ENCODE measurements around the gene ELL. TPM values are rescaled to one million over a fixed set of nuclear protein-coding genes. Genes with fewer than 3 reads are reported as not detected.

The ELL gene
- polyA plus RNA-seq, 1 of the 3 experiments (the other 2 are of a cell fraction) = 7.4 TPM

DNA sequence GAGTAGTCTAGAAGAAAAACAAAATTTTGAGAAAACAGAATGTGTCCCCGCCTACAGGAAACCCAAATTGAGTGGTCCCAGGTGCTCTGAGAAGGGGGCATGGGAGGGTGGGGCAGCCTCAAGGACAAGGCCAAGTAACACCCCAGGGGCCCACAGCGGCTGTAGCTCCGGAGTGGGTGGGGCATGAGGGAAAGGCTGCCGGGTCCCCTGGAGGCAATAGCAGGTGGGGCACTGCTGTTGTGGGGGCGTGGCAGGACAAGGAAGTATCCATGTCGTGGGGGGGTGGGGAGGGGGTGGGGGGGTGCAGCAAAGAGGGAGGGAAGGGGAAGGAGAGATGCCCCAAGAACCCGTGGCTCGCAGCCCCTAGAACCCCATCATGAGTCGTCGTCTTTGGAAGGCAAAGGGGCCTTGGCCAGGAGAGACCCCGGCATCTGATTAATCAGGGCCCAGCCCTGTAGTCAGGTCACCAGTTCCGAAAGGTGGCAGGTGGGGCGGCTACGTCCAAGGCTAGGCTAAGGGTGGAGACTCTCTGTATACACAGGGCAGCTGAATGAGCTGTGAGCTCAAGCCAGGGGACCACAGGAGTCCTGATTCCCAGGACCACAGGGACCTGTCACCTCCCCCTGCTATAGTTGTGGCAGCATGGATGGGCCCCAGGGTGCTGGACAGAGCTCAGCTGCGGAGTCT, 76.5 kb downstream of the ELL start (continued):
- TF ChIP-seq NRF1 (IDR thresholded peaks at IDR 0.05; ENCODE audit: low read depth, low read length) (no peak), MEF2A (IDR thresholded peaks at IDR 0.05; ENCODE audit: borderline replicate concordance, low read depth) (no peak), RXRA (IDR thresholded peaks at IDR 0.05; ENCODE audit: borderline replicate concordance, low read depth) (no peak), FOSL2 (IDR thresholded peaks at IDR 0.05; ENCODE audit: borderline replicate concordance, low read depth) (no peak)
- TF ChIP-seq, protein P1, sequence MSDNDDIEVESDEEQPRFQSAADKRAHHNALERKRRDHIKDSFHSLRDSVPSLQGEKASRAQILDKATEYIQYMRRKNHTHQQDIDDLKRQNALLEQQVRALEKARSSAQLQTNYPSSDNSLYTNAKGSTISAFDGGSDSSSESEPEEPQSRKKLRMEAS (IDR thresholded peaks at IDR 0.05; ENCODE audit: low read depth) = no peak

DNA sequence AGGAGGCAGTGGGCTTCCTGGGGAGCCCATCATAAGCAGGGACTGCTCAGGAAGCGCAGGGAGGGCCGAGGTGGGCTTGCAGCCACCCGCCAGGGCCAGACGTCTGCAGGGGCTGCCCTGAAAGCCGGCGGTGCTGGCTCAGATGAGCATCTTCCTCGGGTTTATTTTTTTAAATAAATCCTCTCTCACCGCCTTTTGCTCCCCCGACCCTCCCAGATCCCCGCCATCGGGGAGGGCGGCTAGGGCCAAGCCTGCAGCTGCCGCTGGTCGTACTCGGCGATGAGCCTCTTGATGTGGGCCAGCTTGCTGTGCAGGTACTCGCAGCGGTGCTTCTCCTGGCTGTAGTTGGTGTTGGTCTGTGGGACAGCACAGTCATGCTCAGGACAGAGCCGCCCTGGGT, 77.4 kb downstream of the ELL start:
- H4K20me1 ChIP-seq (ENCODE audit: insufficient read depth) = no peaks in the 10 kb centered on the region
- H3K4me2 ChIP-seq = no peak overlapping the region
- no peak for DNase-seq
- no peaks in the 10 kb centered on the region for H3K4me1 ChIP-seq (ENCODE audit: control insufficient read depth in 1 of 2, insufficient read depth in 2 of 2, low read depth in 1 of 2, low read length in 1 of 2)
- POLR2A ChIA-PET = no interaction called here
- no peaks in the 10 kb centered on the region for H3K9me3 ChIP-seq
- CTCF ChIA-PET = interaction anchor here (1.0 to 13.5 kb wide), 2 partner anchors 19 to 25 kb away, joined by 4 to 215 read pairs; no protein-coding TSS in a partner anchor
- 97% methylated on average over 19 of the region's 19 CpGs for WGBS (ENCODE audit: low lambda C conversion rate)
- H3K9me2 ChIP-seq = no peaks in the 10 kb centered on the region
- 0 out of 2 replicates have a peak, but pooled peaks cover 3% of the 10 kb centered on the region for H3K79me2 ChIP-seq (ENCODE audit: insufficient read depth)
- TF ChIP-seq, protein P2, sequence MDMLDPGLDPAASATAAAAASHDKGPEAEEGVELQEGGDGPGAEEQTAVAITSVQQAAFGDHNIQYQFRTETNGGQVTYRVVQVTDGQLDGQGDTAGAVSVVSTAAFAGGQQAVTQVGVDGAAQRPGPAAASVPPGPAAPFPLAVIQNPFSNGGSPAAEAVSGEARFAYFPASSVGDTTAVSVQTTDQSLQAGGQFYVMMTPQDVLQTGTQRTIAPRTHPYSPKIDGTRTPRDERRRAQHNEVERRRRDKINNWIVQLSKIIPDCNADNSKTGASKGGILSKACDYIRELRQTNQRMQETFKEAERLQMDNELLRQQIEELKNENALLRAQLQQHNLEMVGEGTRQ (IDR thresholded peaks at IDR 0.05; ENCODE audit: borderline replicate concordance, low read depth, low read length) = no peak
- TF ChIP-seq, protein P1 (IDR thresholded peaks at IDR 0.05; ENCODE audit: low read depth) = no peak
- H3K27ac ChIP-seq (ENCODE audit: low read depth in 2 of 2, low read length in 1 of 2) = no peak overlapping the region
- no peak overlapping the region for H3K9ac ChIP-seq
- H2AFZ ChIP-seq (ENCODE audit: low read depth) = no peak overlapping the region
- no peaks in the 10 kb centered on the region for H3K27me3 ChIP-seq (ENCODE audit: insufficient read depth)
- H3K4me3 ChIP-seq (ENCODE audit: low read depth in 2 of 2, low read length in 1 of 2) = no peak overlapping the region
- peaks cover 3 to 29% of the 10 kb centered on the region in 2 experiments for H3K36me3 ChIP-seq (replicated peaks in 1 of 2; ENCODE audit: control insufficient read depth in 1 of 2, insufficient read depth in 2 of 2, low read length in 1 of 2)
- H3F3A ChIP-seq (replicated peaks; ENCODE audit: insufficient read depth) = peaks cover 12% of the 10 kb centered on the region

DNA sequence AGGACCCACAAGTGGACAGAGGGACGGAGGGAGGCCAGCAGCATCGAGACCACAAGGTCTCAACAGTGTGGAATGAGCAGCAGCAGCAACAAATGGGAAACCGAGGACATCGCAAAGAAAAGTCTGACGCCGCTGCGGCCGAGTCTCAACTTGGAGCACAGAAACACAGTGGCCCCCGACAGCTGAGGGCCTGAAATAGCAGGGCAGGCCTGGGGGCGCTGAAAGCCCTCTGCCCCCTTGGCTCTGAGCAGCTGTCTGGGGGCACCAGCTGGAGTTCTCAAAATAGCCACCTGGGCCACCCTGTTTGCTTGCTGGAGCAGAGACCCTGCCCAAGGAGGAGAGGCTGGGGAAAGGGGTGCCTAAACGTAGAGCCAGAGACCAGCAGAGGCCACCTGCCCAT, 78.0 kb downstream of the ELL start:
- no peaks in the 10 kb centered on the region for H3K9me3 ChIP-seq
- H3K4me1 ChIP-seq (ENCODE audit: control insufficient read depth in 1 of 2, insufficient read depth in 2 of 2, low read depth in 1 of 2, low read length in 1 of 2) = no peaks in the 10 kb centered on the region
- ChIA-PET CTCF (interaction anchor here (1.0 to 13.5 kb wide), 2 partner anchors 20 to 145 kb away, joined by 4 to 215 read pairs; partner anchors contain the start of gene REX1BD), POLR2A (no interaction called here)
- H4K20me1 ChIP-seq (ENCODE audit: insufficient read depth) = no peaks in the 10 kb centered on the region
- TF ChIP-seq, protein P3, sequence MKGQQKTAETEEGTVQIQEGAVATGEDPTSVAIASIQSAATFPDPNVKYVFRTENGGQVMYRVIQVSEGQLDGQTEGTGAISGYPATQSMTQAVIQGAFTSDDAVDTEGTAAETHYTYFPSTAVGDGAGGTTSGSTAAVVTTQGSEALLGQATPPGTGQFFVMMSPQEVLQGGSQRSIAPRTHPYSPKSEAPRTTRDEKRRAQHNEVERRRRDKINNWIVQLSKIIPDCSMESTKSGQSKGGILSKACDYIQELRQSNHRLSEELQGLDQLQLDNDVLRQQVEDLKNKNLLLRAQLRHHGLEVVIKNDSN (IDR thresholded peaks at IDR 0.05; ENCODE audit: borderline replicate concordance, low read depth) = no peak
- H3K4me2 ChIP-seq = no peak overlapping the region
- 93% methylated on average over 9 of the region's 11 CpGs for WGBS (ENCODE audit: low lambda C conversion rate)
- no peak overlapping the region for H2AFZ ChIP-seq (ENCODE audit: low read depth)
- no peak overlapping the region for H3K27ac ChIP-seq (ENCODE audit: low read depth in 2 of 2, low read length in 1 of 2)
- H3K36me3 ChIP-seq (replicated peaks in 1 of 2; ENCODE audit: control insufficient read depth in 1 of 2, insufficient read depth in 2 of 2, low read length in 1 of 2) = peaks cover 3 to 23% of the 10 kb centered on the region in 2 experiments
- H3K9me2 ChIP-seq = no peaks in the 10 kb centered on the region
- peaks cover 12% of the 10 kb centered on the region for H3F3A ChIP-seq (replicated peaks; ENCODE audit: insufficient read depth)
- H3K79me2 ChIP-seq (ENCODE audit: insufficient read depth) = no peaks in the 10 kb centered on the region
- H3K27me3 ChIP-seq (ENCODE audit: insufficient read depth) = no peaks in the 10 kb centered on the region
- no peak for DNase-seq
- no peak overlapping the region for H3K9ac ChIP-seq
- no peak overlapping the region for H3K4me3 ChIP-seq (ENCODE audit: low read depth in 2 of 2, low read length in 1 of 2)
